HG02973 (cell line): Measurements from ENCODE around the gene COL6A3.

Experiments used
- ATAC-seq: cut with Tn5 transposase; IDR thresholded peaks from one replicate; pipeline ENCODE4 v1.9.1; 2021; ENCODE audit warnings: moderate library complexity; ENCODE audit not compliant: unreplicated experiment

Gene COL6A3

GRCh38 chr2:237444071-237444470 lies 30.1 kb upstream of the COL6A3 start:
- no peak for ATAC-seq

GRCh38 chr2:237441605-237442274 lies 27.8 kb upstream of the COL6A3 start:
- no peak for ATAC-seq

- no peak for ATAC-seq
Observed at GRCh38 chr2:237440819-237441281, 26.9 kb upstream of the COL6A3 start.

- ATAC-seq = no peak
Observed at GRCh38 chr2:237438080-237438940, 24.3 kb upstream of the COL6A3 start.

GRCh38 chr2:237437566-237437965 lies 23.6 kb upstream of the COL6A3 start:
- ATAC-seq = no peak

- no peak for ATAC-seq
Observed at GRCh38 chr2:237435844-237436587, 22.1 kb upstream of the COL6A3 start.

- ATAC-seq = no peak
Observed at GRCh38 chr2:237434866-237435311, 20.9 kb upstream of the COL6A3 start.

GRCh38 chr2:237433920-237434676 lies 20.1 kb upstream of the COL6A3 start:
- ATAC-seq = no peak

GRCh38 chr2:237432484-237433092 lies 18.6 kb upstream of the COL6A3 start:
- ATAC-seq = no peak

- no peak for ATAC-seq
Observed at GRCh38 chr2:237431837-237432236, 17.9 kb upstream of the COL6A3 start.

- ATAC-seq = no peak
Observed at GRCh38 chr2:237431372-237431771, 17.4 kb upstream of the COL6A3 start.

- ATAC-seq = no peak
Observed at GRCh38 chr2:237430861-237431260, 16.9 kb upstream of the COL6A3 start.

- no peak for ATAC-seq
Observed at GRCh38 chr2:237429753-237430152, 15.8 kb upstream of the COL6A3 start.

- ATAC-seq = no peak
Observed at GRCh38 chr2:237427769-237428506, 14.0 kb upstream of the COL6A3 start.

- no peak for ATAC-seq
Observed at GRCh38 chr2:237426517-237426916, 12.6 kb upstream of the COL6A3 start.

GRCh38 chr2:237425320-237425719 lies 11.4 kb upstream of the COL6A3 start:
- no peak for ATAC-seq

- no peak for ATAC-seq
Observed at GRCh38 chr2:237424544-237424943, 10.6 kb upstream of the COL6A3 start.

- ATAC-seq = no peak
Observed at GRCh38 chr2:237423891-237424290, 9.9 kb upstream of the COL6A3 start.

GRCh38 chr2:237422309-237422708 lies 8.3 kb upstream of the COL6A3 start:
- no peak for ATAC-seq
